UCSD-AML1 (cell line): ENCODE data around the gene IQGAP2.
A peak's percentile ranks its signal among the peaks of the same experiment; 100 is the strongest.

Source experiments
- DNase-seq: peaks from one replicate; lab custom pipeline; 2025; ENCODE audit not compliant: unreplicated experiment; lab: John Stamatoyannopoulos, UW

Gene IQGAP2

DNA sequence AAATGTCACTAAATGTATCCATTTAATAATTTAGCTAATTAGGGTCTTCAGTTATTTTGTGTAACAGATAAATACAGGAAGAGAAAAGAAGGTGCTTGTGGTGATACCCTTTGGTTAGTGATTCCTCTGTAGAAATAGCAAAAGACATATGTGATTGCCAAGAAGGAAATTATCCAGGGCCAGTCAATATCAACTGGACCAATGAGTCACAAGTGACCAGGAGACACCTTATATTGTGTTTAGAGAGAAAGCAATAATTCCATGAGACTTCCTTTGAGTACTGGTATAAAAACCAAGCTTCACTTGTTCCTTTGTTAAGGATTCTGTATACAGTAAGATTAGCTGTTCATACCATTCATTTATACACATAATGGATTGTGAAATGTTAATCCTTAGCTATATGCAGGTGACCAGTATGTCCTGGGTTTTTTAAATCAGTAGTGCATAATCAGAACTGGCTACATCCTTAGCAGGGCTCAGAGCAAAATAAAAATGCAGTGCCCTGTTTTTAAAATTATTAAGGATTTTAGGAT, 301.1 kb downstream of the IQGAP2 start:
- DNase-seq: no peak

DNA sequence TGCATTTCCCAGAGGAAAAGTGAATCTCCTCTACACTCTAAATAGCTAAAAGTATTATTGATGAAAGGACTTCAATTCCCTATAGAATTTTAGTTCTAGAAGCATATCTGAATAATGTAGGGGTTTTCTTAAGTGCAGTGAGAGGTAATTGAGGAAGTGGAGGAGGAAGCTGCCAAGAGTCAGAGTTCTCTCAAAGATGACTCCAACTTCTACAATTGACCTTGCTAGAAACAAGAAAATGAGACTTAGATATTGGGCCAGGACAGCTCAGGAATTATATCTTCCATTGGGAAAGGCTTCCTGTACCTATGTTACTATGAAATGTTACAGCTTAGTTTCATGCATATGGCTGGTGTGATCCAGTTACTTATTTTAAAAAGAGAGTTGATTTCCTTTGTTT, 302.5 kb downstream of the IQGAP2 start:
- DNase-seq: no peak

DNA sequence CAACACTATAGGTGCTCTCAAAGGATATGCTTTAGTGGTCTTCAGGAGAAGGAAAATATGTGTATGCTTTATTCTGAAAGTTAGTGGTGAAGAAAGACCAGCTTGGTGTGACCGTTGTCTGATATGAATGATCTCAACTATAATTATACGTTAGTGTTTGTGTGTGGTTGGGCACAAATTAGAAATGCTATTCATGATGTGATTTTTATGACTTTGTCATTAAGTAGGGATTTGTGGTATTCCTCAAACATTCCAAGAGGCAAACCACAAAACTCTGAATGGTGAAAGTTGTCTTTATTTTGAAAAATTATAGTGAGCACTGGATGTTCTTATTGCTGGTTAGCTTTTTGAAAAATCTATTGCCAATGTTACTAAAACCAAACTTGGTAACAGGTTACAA, 306.7 kb downstream of the IQGAP2 start:
- no peak for DNase-seq

DNA sequence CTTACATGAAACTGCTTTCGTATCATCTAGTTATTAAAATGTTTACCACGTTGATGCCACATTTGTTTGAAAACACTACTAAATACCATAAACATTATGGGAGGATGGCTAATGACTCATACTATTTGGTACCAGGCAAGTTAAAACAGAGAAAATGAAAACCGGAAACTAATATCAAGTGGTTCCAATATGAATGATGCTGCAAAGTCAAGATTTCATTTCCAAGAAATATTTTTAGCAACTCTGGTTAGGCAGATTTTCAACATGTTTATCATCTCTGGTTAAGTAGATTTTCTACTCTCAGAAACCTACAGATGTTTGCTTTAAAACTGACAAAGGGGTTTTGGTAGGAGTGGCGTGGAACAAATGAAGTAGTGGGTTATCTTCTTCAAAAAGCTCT, 307.9 kb downstream of the IQGAP2 start:
- DNase-seq: no peak

DNA sequence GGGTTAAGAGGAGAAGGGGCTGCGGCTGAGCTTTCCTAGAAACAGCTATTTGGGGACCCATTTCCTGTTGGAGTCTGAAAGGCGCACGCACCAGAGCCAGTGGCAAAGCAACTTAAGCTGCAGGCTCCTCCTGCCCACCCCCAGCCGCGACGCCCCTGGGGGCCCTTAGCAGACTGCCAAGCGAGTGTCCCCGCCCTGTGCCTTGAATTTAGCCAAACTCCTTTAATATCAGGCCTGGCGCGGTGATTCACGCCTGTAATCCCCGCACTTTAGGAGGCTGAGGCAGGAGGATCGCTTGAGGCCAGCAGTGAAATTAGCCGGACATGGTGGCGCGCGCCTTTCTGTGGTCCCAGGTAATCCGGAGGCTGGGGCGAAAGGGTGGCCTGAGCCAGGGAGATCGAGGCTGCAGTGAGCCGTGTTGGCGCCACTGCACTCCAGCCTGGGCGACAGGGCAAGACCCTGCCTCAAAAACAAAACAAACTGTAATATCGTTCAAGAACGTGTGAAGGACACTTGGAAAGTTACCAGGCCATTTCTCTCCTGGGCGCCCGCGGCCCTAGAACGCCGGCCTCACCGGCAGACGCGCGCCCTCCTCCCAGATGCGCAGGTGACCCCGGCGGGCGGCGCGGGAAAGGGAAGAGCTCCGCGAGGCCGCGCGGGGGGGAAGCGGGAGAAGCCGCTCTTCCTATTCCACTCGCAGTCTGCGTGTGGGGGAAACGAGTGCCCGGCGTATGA, 311.8 kb downstream of the IQGAP2 start:
- DNase-seq: peak; percentile 52

DNA sequence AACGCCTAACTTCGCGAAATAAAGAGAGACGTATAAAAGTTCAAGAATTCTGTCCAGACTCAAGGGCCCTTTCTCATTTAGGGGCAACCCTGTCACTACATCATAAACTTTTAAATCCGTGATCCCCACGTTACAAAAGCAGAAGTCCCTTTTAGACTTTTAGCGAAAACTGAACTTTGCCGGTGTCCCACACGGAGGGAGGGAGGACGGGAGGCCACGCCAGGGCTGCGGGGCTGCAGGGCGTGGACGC, 312.3 kb downstream of the IQGAP2 start:
- no peak for DNase-seq

DNA sequence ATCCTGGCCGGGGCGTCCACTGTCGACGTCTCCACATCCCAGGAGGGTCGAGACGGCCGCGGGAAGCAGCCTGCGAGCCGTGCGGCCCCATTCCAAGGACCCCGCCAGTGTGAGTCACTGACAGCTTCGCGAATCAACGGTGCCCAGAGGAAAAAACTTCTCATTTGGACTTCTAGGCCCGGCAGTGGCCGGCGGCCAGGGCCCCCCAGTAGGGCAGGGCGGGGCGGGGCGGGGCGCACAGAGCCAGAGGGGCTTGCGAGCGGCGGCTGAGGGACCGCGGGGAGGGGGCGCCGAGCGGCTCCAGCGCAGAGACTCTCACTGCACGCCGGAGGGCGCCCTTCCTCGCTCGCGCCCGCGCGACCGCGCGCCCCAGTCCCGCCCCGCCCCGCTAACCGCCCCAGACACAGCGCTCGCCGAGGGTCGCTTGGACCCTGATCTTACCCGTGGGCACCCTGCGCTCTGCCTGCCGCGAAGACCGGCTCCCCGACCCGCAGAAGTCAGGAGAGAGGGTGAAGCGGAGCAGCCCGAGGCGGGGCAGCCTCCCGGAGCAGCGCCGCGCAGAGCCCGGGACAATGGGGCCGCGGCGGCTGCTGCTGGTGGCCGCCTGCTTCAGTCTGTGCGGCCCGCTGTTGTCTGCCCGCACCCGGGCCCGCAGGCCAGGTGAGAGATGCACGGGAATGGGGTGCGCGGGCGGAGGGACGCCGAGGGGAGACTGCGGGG, 312.8 kb downstream of the IQGAP2 start, which contains the start of gene F2R:
Gene F2R, plus strand, starts transcription at position 391 of the 720 bp plus-strand sequence. Its CDS starts 182 bp downstream, at position 573.
- DNase-seq: peak; percentile 82

DNA sequence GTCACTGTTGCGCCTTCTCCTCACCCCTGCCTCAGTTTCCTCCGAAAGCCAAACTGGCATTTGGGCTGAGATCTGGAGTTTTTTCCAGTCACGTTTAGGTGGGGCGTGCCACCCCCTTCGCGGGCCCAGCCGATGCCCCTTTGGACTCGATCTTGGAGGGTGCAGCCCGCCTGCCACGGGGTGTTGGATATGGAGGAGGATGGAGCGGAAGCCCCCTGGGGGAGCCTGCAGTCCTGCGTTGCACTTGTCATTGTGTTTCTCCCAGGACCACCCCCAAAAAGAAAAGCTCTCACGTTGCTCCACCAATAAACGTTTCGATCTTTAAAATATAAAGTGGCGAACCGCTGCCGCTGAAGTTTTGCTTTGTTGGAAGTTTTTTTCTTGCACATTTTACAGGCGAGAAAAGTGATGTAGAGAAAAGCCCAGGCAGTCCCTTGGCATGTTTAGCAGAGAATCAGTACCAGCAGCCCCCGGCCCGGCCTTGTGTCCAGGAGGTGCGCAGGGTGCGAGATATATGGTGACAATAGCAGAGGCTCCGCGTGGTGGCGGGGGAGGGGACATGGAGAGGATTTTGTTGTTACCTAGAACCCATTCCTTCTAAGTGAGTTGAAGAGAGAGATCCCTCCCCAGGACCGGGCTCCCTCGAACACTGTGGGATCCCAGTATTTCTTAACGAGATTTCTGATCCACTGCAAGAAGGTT, 313.5 kb downstream of the IQGAP2 start:
- DNase-seq: peak; percentile 56

DNA sequence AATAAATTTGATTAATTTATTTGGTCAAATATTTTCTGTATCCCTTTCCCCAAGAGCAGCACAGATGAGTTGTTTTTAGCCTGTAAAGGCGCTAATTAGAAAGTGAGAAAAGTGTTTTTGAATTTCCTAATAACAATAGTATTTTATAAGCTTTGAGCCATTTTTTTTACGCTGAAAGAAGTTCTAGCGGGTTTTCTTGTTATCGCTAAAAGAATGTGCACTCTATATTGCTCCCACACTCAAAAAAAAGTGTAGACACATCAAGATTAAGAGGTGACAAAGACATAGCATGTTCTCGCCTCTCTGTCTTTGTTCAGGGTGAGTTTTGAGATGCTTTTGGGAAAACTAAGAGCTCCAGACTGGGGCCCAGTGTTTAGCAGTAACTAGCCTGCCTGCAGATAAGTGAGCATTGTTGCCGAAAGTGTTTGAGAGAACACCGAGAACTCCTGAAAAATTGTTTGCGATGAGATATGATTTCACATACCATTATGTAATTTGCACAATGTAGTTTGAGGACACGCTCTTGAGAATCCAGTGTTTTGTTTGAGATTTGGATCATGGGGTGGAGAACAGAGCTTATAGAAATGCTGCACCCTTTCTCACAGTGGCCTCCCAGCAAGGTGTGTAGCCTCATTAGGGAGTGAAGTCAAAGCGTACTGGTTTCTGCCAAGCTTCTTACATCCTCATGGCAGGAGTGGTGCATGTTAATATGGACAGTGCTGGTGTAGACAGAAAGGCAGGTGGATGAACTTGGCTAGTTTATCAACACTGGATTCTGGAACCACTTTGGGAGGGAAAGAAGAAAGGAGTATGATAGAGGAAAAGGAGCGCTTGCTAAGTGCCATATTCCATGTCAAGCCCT, 314.4 kb downstream of the IQGAP2 start:
- DNase-seq: no peak

DNA sequence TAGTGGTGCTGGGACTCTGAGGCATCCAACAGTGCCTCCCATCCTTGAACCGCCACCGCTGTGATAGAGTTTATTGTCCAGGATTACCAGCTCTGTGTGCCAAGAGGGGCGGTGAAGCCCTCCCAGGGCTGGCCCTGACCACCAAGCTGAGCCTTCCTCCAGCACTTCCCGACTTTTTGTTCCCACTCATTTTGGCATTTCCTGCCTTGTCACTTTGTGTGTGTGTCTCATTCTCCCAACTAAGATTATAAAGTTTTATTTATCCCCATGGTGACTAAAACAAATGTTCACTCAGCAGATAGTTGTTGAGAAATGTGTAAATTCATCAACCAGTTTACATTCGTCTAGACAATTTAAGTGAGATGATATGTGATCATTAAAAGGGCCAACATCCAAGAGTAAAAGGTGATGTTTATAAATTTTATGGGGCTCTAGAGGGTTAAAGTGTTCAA, 315.3 kb downstream of the IQGAP2 start:
- DNase-seq: no peak

DNA sequence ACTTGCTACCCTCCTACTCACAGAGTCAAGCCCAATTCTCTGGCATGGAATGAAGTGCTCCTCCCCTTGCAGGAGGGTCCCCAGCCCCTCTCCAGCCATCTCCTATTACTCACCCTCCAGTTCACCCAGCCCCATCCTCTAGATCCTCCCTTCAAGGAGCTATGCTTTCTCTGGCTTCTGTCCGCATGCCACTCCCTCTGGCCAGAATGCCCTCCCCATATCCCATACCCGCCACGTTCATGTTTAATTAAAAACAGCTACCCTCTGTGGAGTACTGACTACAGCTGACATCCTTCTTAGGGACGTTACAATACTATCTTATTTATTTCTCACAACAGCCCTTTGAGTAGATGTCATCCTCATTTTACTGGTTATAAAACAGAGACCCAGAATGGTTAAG, 315.8 kb downstream of the IQGAP2 start:
- no peak for DNase-seq

DNA sequence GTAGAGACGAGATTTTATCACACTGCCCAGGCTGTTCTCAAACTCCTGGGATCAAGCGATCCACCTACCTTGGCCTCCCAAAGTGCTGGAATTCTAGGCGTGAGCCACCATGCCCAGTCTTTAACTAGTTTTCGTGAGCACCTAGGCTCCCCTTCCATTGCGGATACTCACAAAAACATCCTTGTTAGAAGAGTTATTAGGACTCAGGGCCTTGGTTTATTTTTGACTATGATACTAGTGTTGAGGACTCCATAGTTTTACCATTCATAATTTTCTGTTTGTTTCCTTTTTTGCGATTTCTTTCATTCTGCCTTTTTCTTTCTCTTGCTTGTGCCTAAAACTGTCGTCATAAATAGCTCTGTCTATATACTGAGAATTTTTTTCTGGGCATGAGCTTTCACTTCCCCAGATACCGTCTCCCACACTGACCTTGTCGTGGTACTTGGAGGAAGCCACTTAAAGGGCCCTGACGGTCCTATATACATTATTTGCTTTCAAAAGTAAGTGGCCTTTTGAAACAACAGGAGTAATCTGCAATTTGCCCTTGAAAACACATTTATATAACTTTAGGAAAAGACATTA, 318.0 kb downstream of the IQGAP2 start:
- DNase-seq: no peak

DNA sequence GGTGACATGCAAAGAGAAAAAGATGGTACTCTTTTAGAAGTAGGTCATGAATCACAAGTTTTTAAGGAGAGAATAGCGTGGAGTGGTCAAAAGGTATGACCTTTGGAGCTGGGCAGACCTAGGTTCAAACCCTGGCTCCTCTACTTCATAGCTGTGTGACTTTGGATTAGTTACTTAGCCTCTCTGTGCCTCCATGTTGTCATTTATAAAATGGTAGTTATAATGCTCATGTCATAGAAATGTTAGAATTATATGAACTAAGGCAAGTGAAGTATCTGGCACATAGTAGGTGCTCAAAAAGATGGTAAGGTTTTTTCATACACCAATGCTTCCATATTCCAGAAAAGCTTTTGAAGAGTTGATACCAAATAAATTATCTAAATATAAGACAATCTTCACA, 320.2 kb downstream of the IQGAP2 start:
- DNase-seq: no peak

DNA sequence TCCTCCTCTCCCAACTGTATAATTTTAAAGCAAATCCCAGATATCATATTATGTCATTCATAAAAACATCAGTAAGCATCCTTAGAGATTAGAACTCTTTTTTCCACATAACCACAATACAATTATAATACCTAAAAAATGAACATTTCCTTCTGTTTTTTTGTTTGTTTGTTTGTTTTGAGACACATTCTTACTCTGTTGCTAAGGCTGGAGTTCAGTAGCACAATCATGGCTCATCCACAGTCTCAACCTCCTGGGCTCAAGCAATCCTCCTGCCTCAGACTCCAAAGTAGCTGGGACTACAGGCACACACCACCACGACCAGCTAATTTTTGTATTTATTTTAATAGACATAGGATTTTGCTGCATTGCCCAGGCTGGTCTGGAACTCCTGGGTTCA, 320.8 kb downstream of the IQGAP2 start:
- no peak for DNase-seq

DNA sequence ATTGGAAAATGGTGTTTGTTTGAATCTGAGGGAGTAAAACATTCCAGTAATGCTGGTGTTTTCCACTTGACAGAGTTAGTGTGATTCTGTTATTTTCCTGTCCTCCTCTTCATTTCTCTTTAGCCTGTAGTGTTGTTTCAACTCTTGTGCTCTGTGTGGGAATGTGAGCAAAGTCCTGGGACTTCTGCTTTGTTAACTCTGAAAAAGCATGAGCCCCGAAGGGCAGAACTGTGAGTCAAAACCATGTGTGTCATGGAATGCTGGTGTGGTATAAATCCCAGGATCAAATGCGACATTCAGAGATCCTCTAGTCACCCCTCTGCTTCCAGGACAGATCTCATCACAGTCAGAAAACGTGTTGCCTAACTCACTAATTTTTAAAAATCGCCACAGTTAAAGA, 321.8 kb downstream of the IQGAP2 start:
- no peak for DNase-seq

DNA sequence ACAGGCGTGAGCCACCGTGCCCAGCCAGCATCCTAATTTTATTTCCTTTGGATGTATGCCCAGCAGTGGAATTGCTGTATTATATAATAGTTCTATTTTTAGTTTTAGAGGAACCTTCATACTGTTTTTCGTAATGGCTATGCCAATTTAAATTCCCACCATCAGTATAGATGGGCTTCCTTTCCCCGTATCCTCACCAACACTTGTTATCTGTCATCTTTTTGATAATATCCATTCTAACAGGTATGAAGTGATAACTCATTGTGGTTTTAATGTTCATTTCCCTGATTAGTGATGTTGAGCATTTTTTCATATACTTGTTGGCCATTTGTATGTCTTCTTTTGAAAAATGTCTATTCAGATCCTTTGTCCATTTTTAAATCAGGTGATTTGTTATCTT, 325.9 kb downstream of the IQGAP2 start:
- no peak for DNase-seq

DNA sequence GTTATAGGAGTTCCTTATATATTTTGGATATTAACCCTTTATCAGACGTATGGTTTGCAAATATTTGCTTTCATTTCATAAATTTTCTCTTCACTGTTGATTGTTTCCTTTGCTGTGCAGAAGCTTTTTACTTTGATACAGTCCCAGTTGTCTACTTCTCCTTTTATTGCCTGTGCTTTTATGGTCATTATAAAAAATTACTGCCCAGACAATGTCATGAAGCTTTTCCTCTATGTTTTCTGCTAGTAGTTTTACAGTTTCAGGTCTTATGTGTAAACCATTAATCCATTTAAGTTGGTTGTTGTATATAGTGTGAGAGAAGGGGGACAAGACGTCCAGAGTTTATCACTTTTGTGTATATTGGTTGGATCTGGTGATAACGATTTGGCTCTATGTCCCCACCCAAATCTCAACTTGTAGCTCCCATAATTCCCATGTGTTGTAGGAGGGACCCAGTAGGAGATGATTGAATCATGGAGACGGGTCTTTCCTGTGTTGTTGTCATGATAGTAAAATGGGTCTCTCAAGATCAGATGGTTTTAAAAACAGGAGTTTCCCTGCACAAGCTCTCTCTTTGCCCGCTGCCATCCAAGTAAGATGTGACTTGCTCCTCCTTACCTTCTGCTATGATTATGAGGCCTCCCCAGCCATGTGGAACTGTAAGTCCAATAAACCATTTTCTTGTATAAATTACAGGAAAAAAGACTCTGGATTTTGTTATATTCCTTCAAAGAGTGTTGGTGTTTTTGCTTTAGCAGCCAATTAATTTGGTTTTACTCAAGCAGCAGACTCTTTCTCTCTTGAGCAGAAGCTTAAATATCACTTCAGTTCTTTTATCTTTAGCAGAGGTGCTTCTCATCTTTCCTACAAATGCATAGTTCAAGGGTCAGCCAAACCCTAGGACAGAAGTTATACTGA, 326.5 kb downstream of the IQGAP2 start:
- no peak for DNase-seq

DNA sequence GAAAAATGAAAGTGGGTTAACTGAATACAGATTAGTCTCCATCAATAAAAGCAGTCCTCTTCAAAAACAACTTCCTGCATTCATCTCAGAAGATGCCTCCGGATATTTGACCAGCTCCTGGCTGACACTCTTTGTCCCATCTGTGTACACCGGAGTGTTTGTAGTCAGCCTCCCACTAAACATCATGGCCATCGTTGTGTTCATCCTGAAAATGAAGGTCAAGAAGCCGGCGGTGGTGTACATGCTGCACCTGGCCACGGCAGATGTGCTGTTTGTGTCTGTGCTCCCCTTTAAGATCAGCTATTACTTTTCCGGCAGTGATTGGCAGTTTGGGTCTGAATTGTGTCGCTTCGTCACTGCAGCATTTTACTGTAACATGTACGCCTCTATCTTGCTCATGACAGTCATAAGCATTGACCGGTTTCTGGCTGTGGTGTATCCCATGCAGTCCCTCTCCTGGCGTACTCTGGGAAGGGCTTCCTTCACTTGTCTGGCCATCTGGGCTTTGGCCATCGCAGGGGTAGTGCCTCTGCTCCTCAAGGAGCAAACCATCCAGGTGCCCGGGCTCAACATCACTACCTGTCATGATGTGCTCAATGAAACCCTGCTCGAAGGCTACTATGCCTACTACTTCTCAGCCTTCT, 329.4 kb downstream of the IQGAP2 start:
- no peak for DNase-seq

DNA sequence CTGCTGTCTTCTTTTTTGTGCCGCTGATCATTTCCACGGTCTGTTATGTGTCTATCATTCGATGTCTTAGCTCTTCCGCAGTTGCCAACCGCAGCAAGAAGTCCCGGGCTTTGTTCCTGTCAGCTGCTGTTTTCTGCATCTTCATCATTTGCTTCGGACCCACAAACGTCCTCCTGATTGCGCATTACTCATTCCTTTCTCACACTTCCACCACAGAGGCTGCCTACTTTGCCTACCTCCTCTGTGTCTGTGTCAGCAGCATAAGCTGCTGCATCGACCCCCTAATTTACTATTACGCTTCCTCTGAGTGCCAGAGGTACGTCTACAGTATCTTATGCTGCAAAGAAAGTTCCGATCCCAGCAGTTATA, 329.9 kb downstream of the IQGAP2 start:
- DNase-seq: no peak
